Measurements from ENCODE around the gene MICU1.
"Not testable (repeated sequence)": the region's sequence is repeated elsewhere in the genome, so short reads cannot be mapped to it uniquely, and the experiment has no call there.

MICU1 gene

GRCh38 chr10:72389716-72390115 is 236.2 kb downstream of the MICU1 start:
- no peak for DNase-seq (ENCODE audit: low read depth in 3 of 3)

- DNase-seq (ENCODE audit: low read depth in 3 of 3), result no peak
Measured at GRCh38 chr10:72389014-72389413, 236.9 kb downstream of the MICU1 start.

DNA sequence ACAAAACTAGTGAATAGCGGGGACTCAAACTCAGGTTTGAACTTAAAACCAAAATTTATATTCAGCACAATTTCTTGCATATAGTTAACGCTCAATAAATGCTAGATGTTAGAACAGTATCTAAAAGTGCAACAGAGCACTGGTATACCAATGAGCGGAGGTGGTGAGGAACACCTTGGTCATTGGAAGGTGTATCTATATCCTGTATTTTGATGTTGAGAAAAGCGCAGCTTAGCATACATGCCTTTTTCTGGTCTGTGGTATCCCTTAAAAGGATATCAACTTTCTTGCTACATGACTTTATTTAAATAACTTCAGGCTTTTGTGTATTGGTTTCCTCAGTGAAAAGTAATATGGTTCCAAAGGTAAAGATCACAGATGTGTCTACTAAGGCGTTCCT is 237.8 kb downstream of the MICU1 start:
- no peak for DNase-seq (ENCODE audit: low read depth in 3 of 3)

- DNase-seq (ENCODE audit: low read depth in 3 of 3), result no peak
Measured at GRCh38 chr10:72386916-72387586, 238.8 kb downstream of the MICU1 start.

GRCh38 chr10:72385724-72386123 is 240.2 kb downstream of the MICU1 start:
- no peak for DNase-seq (ENCODE audit: low read depth in 3 of 3)

DNA sequence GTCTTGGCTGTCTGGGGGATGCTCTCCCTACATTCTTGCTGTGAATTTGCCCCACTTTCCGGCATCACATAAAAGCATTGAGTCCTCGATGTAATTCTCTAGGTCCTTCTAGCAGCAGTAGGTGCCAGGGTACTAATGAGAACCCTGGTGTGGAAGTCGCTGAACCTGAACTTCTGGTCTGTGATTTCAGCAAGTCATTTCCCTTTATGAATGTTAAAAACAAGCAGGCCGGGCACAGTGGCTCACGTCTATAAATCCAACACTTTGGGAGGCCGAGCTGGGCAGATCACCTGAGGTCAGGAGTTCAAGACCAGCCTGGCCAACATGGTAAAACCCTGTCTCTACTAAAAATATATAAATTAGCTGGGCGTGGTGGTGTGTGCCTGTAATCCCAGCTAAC is 240.9 kb downstream of the MICU1 start:
- DNase-seq (ENCODE audit: low read depth in 3 of 3), result not testable (repeated sequence)

GRCh38 chr10:72379776-72380175 is 246.1 kb downstream of the MICU1 start:
- DNase-seq (ENCODE audit: low read depth in 3 of 3), result no peak

DNA sequence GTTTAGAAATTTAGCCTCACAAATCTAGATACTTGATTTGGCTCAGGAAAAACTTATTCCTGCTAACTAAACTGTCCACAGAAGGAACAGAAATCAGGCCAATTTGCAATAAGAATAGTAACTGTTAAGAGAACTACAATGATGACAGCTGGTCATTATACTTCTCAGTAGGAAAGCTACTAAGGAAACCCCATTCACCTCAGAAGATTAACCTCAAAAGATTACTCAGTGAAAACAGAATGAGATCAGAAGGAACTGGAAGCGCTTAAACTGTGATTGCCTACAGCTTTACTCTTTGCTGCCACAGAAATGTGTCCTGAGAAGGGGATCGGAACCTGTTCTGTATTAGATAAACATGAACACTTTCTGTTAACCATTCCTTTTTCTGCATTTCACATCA is 246.8 kb downstream of the MICU1 start:
- no peak for DNase-seq (ENCODE audit: low read depth in 3 of 3)

DNA sequence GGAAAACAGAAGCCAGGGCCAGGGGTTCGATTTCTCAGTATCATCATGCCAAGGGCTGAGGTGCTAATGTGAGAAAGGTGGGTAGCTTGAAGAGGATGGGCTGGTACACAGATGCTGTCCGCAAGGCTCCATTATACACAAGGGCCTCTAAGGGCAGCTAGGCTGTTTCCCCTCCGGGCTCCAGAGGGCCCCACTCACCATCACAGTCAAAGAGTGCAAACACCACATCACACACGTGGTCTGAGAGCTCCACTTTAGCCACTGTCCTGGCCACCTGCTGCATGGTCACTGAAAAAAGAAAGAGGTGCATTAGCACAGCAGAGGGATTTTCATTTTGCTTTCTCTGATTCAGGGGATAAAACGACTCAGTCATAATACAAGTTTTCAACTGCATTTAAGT is 250.3 kb downstream of the MICU1 start:
- DNase-seq (ENCODE audit: low read depth in 3 of 3), result no peak

- no peak for DNase-seq (ENCODE audit: low read depth in 3 of 3)
Measured at GRCh38 chr10:72375173-72375572, 250.7 kb downstream of the MICU1 start.

- no peak for DNase-seq (ENCODE audit: low read depth in 3 of 3)
Measured at GRCh38 chr10:72370201-72370722, 255.6 kb downstream of the MICU1 start.

GRCh38 chr10:72367301-72367960 is 258.4 kb downstream of the MICU1 start:
- no peak for DNase-seq (ENCODE audit: low read depth in 3 of 3)

DNA sequence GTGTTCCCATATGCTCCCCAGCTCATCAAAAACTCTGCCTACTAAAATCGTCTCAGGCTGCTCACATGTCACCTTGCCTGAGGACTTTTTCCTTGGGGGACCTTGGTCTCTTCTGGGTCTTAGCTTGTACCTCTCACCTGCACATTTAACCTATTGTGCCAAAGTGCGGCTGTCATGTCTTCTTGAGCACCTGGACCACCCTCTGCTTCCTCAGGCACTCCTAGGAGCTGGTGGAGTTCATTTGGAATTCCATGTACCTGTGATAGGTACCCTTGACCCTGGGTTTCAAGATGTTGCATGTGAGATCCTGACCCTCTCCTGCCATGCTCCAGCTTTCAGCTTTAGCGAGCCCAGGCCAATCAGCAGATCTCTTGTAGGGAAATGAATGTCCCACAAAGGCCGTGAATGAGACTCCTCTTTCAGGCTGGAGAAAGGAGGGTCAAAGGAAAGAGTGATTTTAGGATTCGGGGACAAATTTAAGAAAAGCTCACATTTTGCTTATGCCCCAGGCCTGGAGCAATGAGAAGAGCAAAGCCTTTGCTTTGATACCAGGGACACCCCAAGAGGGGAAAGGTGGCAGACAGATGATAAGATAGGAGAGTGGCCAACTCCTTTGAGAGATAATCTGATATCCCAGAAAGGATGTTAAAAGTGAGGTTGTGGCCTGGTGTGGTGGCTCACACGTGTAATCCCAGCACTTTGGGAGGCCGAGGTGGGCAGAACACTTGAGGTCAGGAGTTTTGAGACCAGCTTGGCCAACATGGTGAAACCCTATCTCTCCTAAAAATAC is 260.6 kb downstream of the MICU1 start:
- DNase-seq (ENCODE audit: low read depth in 3 of 3), result no peak

DNA sequence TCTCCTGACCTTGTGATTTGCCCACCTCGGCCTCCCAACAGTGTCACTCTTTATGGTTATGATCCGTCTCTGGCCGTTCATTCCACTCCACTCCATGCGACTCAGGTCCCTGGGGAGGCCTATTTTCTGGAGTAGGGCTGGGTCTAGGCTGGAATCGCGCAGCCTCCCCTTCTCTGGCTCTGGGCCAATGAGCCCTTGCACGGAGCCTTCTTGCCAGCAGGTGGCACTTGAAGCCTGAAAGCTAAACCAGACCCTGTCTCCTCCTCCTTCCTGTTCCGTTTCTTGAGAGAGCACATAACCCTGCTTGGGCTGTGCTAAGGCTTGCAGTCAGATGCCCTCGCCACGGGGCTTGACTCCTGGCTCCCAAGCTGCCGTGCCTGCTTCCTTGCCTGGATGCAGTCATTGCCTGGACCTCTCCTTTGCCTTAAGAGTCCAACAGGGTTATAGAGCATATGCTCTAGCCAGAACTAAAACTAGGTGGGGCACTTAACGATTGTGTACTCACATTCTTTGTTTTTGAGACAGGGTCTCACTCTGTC is 261.6 kb downstream of the MICU1 start:
- DNase-seq (ENCODE audit: low read depth in 3 of 3), result peak; percentile 73 to 82 (median 76)

- no peak for DNase-seq (ENCODE audit: low read depth in 3 of 3)
Measured at GRCh38 chr10:72356987-72357386, 268.9 kb downstream of the MICU1 start.

GRCh38 chr10:72356115-72356514 is 269.8 kb downstream of the MICU1 start:
- DNase-seq (ENCODE audit: low read depth in 3 of 3), result no peak

DNA sequence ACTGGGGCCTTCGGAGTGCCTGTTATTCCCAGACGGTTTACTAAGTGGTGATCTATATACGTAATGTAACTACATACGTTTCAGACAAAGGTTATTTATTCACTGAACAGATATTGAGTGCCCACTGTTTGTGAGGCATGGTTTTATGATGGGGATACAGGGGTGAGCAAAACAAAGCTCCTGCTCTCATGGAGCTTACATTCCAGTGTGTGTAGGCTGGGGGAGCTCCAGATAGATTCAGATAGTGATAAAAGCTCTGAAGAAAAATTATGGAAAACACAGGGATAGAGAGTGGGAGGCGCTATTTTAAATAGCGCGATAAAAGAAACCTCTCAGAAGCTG is 270.7 kb downstream of the MICU1 start:
- DNase-seq (ENCODE audit: low read depth in 3 of 3), result no peak

GRCh38 chr10:72354356-72355213 is 271.3 kb downstream of the MICU1 start, which contains the start of gene DNAJB12:
Gene DNAJB12 (minus strand): TSS chr10:72354919. CDS start chr10:72354897, 22 bp downstream.
- peak; percentile 76 to 86 (median 81) for DNase-seq (ENCODE audit: low read depth in 3 of 3)

DNA sequence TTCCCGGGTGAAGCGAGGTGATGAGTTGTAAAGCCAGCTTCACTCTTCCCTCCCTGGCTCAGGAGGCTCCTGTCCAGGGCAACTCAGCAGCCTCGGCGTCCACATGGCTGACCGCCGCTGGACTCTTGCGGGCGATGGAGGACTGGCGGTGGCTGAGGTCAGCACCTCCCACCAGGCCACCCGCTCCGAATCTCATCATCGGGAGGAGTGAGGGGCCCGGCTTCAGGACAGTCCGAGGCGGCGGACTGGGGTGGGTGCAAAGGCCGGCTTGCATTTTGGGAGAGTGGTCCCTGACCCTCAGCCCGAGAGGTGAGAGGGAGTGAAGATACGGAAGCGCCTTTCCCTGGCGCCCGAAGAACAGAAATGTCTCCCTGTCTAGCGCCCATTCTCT is 271.9 kb downstream of the MICU1 start:
- DNase-seq (ENCODE audit: low read depth in 3 of 3), result no peak

- no peak for DNase-seq (ENCODE audit: low read depth in 3 of 3)
Measured at GRCh38 chr10:72353028-72353964, 272.6 kb downstream of the MICU1 start.

Data from stimulated activated CD4-positive, alpha-beta T cell treated with anti-CD3 and anti-CD28 coated beads, TNF-alpha, amount 100 ng/mL, for 48 hours (primary cell).